ENCODE data around the gene TUBA8. TPM values are rescaled to one million over a fixed set of nuclear protein-coding genes. Genes with fewer than 3 reads are reported as not detected.

The TUBA8 gene
- polyA plus RNA-seq, 1 donor (not counting 4 experiments of a cell fraction or from before 2014, with no cell fraction given) = 0.35 TPM

DNA sequence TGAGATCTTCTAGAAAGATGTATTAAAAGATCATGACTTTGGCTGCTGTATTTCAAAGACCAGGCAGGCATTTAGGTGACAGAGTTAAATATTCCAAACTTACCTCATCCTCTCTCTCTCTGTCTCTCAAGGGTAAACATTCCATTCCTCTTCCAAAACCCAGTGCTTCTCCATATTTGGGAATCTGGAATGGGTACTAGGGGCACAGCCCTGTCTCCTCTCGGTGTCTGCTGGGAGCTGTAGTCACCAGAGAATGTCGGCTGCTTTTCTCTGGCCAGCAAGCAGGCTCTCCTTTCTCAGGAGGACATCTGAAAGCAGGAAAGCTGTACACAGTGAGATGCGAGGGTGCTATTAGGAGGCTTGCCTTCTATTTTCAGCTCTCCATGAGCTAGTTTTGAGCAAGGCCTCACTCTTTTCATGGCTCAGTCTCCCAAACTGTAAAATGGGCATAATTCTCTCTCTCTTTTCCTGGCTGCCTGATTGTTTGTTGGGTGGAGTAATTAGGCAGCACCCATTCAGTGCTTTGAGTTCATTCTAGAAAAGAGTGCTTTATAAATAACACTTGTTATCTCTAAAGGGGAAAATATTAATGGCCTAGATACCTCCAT lies 42.1 kb upstream of the TUBA8 start:
- Histone ChIP-seq H2AFZ (ENCODE audit: control insufficient read depth, low read length) (no peak overlapping the region), H3K36me3 (ENCODE audit: control insufficient read depth in 2 of 2, extremely low read depth in 1 of 2, insufficient read depth in 2 of 2, low read length in 2 of 2) (no peaks in the 10 kb centered on the region), H3K9me3 (ENCODE audit: control insufficient read depth, low read depth, low read length) (no peaks in the 10 kb centered on the region), H3K4me1 (ENCODE audit: control insufficient read depth, extremely low read depth, insufficient read depth, low read length) (peaks cover 27% of the 10 kb centered on the region), H3K27me3 (ENCODE audit: control insufficient read depth, extremely low read depth, insufficient read depth, low read length) (no peaks in the 10 kb centered on the region), H3K27ac (ENCODE audit: control insufficient read depth, insufficient read depth, low read length) (no peak overlapping the region), H4K20me1 (ENCODE audit: control insufficient read depth, extremely low read depth, insufficient read depth, low read length) (no peaks in the 10 kb centered on the region), H3K9ac (ENCODE audit: control insufficient read depth, extremely low read depth, insufficient read depth, low read length) (no peak overlapping the region), H3K79me2 (ENCODE audit: control insufficient read depth, insufficient read depth, low read length) (no peaks in the 10 kb centered on the region), H3K4me3 (ENCODE audit: control insufficient read depth in 2 of 3, extremely low read depth in 1 of 3, insufficient read depth in 2 of 3, low read depth in 1 of 3, low read length in 3 of 3) (no peak overlapping the region), H3K9me1 (ENCODE audit: control insufficient read depth, extremely low read depth, insufficient read depth, low read length) (no peaks in the 10 kb centered on the region), H3K4me2 (ENCODE audit: control insufficient read depth, extremely low read depth, insufficient read depth, low read depth, low read length) (no peak overlapping the region)
- TF ChIP-seq, protein P1, sequence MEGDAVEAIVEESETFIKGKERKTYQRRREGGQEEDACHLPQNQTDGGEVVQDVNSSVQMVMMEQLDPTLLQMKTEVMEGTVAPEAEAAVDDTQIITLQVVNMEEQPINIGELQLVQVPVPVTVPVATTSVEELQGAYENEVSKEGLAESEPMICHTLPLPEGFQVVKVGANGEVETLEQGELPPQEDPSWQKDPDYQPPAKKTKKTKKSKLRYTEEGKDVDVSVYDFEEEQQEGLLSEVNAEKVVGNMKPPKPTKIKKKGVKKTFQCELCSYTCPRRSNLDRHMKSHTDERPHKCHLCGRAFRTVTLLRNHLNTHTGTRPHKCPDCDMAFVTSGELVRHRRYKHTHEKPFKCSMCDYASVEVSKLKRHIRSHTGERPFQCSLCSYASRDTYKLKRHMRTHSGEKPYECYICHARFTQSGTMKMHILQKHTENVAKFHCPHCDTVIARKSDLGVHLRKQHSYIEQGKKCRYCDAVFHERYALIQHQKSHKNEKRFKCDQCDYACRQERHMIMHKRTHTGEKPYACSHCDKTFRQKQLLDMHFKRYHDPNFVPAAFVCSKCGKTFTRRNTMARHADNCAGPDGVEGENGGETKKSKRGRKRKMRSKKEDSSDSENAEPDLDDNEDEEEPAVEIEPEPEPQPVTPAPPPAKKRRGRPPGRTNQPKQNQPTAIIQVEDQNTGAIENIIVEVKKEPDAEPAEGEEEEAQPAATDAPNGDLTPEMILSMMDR (optimal IDR thresholded peaks at IDR 0.05 in 1 of 3, IDR thresholded peaks at IDR 0.05 in 1 of 3, conservative IDR thresholded peaks at IDR 0.05 in 1 of 3; ENCODE audit: extremely low read depth in 1 of 3, insufficient read depth in 2 of 3, low read length in 3 of 3) = no peak
- no peak for TF ChIP-seq EZH2 (IDR thresholded peaks at IDR 0.05; ENCODE audit: low read length)
- FAIRE-seq = no peak
- no peak for DNase-seq (ENCODE audit: low read depth, low spot score)
- dilution Hi-C loops (cut with MboI; ENCODE audit: extremely low pct_ligation_motif_present, low sequenced_read_pairs) = no loop called here

DNA sequence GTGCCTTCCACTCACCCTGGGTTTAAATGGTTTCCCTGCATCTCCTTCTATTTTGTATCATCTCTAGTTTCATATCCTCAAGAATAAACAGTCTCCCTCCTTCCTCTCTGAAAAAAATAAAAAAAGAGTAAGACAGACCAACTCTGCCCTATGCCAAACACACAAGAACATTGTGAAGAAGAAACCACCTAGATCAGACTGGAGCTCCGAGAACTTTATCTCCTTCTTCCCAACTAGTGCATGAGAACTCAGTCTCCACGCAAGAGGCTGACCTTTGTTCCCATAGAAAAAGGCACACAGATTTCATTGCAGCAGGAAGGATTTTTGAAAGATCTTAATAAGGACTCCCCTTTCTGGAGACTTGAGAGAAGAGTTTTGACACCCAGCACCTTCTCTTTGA lies 41.6 kb upstream of the TUBA8 start:
- Histone ChIP-seq H3K9me3 (ENCODE audit: control insufficient read depth, low read depth, low read length) (no peaks in the 10 kb centered on the region), H4K20me1 (ENCODE audit: control insufficient read depth, extremely low read depth, insufficient read depth, low read length) (no peaks in the 10 kb centered on the region), H3K4me1 (ENCODE audit: control insufficient read depth, extremely low read depth, insufficient read depth, low read length) (peaks cover 24% of the 10 kb centered on the region), H3K4me3 (ENCODE audit: control insufficient read depth in 2 of 3, extremely low read depth in 1 of 3, insufficient read depth in 2 of 3, low read depth in 1 of 3, low read length in 3 of 3) (no peak overlapping the region), H3K4me2 (ENCODE audit: control insufficient read depth, extremely low read depth, insufficient read depth, low read depth, low read length) (no peak overlapping the region), H3K36me3 (ENCODE audit: control insufficient read depth in 2 of 2, extremely low read depth in 1 of 2, insufficient read depth in 2 of 2, low read length in 2 of 2) (no peaks in the 10 kb centered on the region), H2AFZ (ENCODE audit: control insufficient read depth, low read length) (no peak overlapping the region), H3K9me1 (ENCODE audit: control insufficient read depth, extremely low read depth, insufficient read depth, low read length) (no peaks in the 10 kb centered on the region), H3K27me3 (ENCODE audit: control insufficient read depth, extremely low read depth, insufficient read depth, low read length) (no peaks in the 10 kb centered on the region), H3K9ac (ENCODE audit: control insufficient read depth, extremely low read depth, insufficient read depth, low read length) (no peak overlapping the region), H3K27ac (ENCODE audit: control insufficient read depth, insufficient read depth, low read length) (no peak overlapping the region), H3K79me2 (ENCODE audit: control insufficient read depth, insufficient read depth, low read length) (no peaks in the 10 kb centered on the region)
- TF ChIP-seq EZH2 (IDR thresholded peaks at IDR 0.05; ENCODE audit: low read length) = no peak
- TF ChIP-seq, protein P1 (optimal IDR thresholded peaks at IDR 0.05 in 1 of 3, IDR thresholded peaks at IDR 0.05 in 1 of 3, conservative IDR thresholded peaks at IDR 0.05 in 1 of 3; ENCODE audit: extremely low read depth in 1 of 3, insufficient read depth in 2 of 3, low read length in 3 of 3) = no peak
- dilution Hi-C loops (cut with MboI; ENCODE audit: extremely low pct_ligation_motif_present, low sequenced_read_pairs) = no loop called here
- no peak for DNase-seq (ENCODE audit: low read depth, low spot score)
- FAIRE-seq = no peak
